Fibroblast of lung (primary cell): ENCODE results near the gene PPM1H. TPM values are rescaled to one million over a fixed set of nuclear protein-coding genes. Genes with fewer than 3 reads are reported as not detected.

ENCODE experiments used
- DNase-seq, 2 donors: peaks; one replicate each; pipeline versions ENCODE4 v3.0.0 to v3.0.0-alpha.2; 2010; ENCODE audit warnings: low read depth in 2 of 2
- H2AFZ ChIP-seq: 2 replicates; pipeline ENCODE4 v1.5.1; 2012; ENCODE audit warnings: low read length, control low read depth, inconsistent platforms
- H3K27ac ChIP-seq: 2 replicates; pipeline ENCODE4 v1.5.1; 2011; ENCODE audit warnings: low read length, control low read depth; ENCODE audit not compliant: insufficient read depth
- H3K27me3 ChIP-seq: 2 replicates; pipeline ENCODE4 v1.5.1; 2011; ENCODE audit warnings: mild to moderate bottlenecking, low read length; ENCODE audit not compliant: control insufficient read depth, insufficient read depth
- H3K36me3 ChIP-seq: 2 replicates; pipeline ENCODE4 v1.5.1; 2011; ENCODE audit warnings: low read length; ENCODE audit not compliant: control insufficient read depth, insufficient read depth
- H3K4me1 ChIP-seq: 2 replicates; pipeline ENCODE4 v1.5.1; 2011; ENCODE audit warnings: low read length; ENCODE audit not compliant: control insufficient read depth, insufficient read depth; ENCODE audit errors: extremely low read depth
- H3K4me2 ChIP-seq: 2 replicates; pipeline ENCODE4 v1.5.1; 2011; ENCODE audit warnings: low read length, control low read depth; ENCODE audit not compliant: insufficient read depth; ENCODE audit errors: extremely low read depth
- H3K4me3 ChIP-seq, 4 experiments: fragments of 200-600 bp in 1 of 4; sonication (generic) in 1 of 4; replicated peaks in 1 of 4; 2 replicates each; pipeline ENCODE4 v1.5.1; 2011 to 2016; ENCODE audit warnings: low read length in 4 of 4, low read depth in 3 of 4, mild to moderate bottlenecking in 3 of 4, control low read depth in 2 of 4, inconsistent platforms in 1 of 4, mixed read lengths in 1 of 4; ENCODE audit not compliant: insufficient read depth in 1 of 4; ENCODE audit errors: control extremely low read depth in 1 of 4
- H3K79me2 ChIP-seq: 2 replicates; pipeline ENCODE4 v1.5.1; 2012; ENCODE audit warnings: mild to moderate bottlenecking, low read length, inconsistent platforms; ENCODE audit not compliant: control insufficient read depth, insufficient read depth
- H3K9ac ChIP-seq: 2 replicates; pipeline ENCODE4 v1.5.1; 2011; ENCODE audit warnings: mild to moderate bottlenecking, low read length, control low read depth; ENCODE audit not compliant: insufficient read depth
- H3K9me3 ChIP-seq: 2 replicates; pipeline ENCODE4 v1.5.1; 2012; ENCODE audit warnings: low read depth, low read length; ENCODE audit not compliant: control insufficient read depth, insufficient read depth
- H4K20me1 ChIP-seq: 2 replicates; pipeline ENCODE4 v1.5.1; 2011; ENCODE audit warnings: low read length; ENCODE audit not compliant: control insufficient read depth, insufficient read depth; ENCODE audit errors: extremely low read depth
- CTCF ChIP-seq, 2 donors: IDR thresholded peaks in 1 of 2; conservative IDR thresholded peaks in 1 of 2; 1 replicate in 1 of 2; 2 replicates in 1 of 2; pipeline ENCODE4 v1.5.1; 2011 to 2012; ENCODE audit warnings: low read length in 2 of 2, control low read depth in 1 of 2, inconsistent platforms in 1 of 2, low read depth in 1 of 2, mild to moderate bottlenecking in 1 of 2
- EZH2 ChIP-seq: IDR thresholded peaks from 2 replicates; pipeline ENCODE4 v1.5.1; 2012; ENCODE audit warnings: low read length, control low read depth, mild to moderate bottlenecking; ENCODE audit errors: missing control alignments
- polyA plus RNA-seq, 2 donors: library from polyadenylated mRNA; depleted of rRNA in 1 of 2; stranded (reverse) in 1 of 2; unstranded in 1 of 2; fragments of >200 nt; gene quantifications; 2 replicates each; pipeline ENCODE4 v1.2.1, GENCODE V29; 2011 to 2012; ENCODE audit warnings: missing spikeins in 1 of 2
- total RNA-seq: library from RNA; depleted of rRNA; stranded (reverse); fragments of >200 nt; gene quantifications from 2 replicates; pipeline ENCODE4 v1.2.1, GENCODE V29; 2014

Gene PPM1H
- total and polyA plus RNA-seq, 2 donors (not counting 1 experiment from before 2014, with no cell fraction given), result 0.57 to 3.1 TPM

DNA sequence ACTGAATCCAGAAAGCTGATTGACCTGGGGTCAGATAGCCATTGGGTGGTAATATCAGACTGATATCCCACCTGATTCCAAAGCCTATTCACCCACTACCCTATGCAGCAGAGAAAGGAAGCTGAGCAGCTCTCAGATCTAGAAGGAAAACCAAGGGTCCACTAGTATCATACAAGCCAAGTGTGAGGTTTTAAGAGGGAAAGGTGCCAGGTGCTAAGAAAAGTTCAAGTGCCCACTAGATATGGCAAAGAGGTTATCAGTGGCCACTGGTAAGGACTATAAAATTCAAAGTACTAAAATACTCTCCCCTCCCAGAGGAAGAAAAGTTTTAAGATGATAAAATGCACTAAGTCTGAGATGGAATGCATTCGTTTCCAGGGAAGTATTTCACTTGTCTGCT is 85.6 kb downstream of the PPM1H start:
- H3K27ac ChIP-seq, result no peak overlapping the region
- H3K4me2 ChIP-seq, result no peak overlapping the region
- H3K36me3 ChIP-seq, result no peaks in the 10 kb centered on the region
- TF ChIP-seq CTCF (conservative IDR thresholded peaks at IDR 0.05 in 1 of 2, IDR thresholded peaks at IDR 0.05 in 1 of 2; ENCODE audit: low read depth in 1 of 2, low read length in 2 of 2) (no peak), EZH2 (no peak)
- no peaks in the 10 kb centered on the region for H3K27me3 ChIP-seq
- no peak overlapping the region for H2AFZ ChIP-seq
- no peaks in the 10 kb centered on the region for H3K79me2 ChIP-seq
- no peak for DNase-seq
- no peaks in the 10 kb centered on the region for H4K20me1 ChIP-seq
- H3K4me1 ChIP-seq, result peaks cover 7% of the 10 kb centered on the region
- no peak overlapping the region for H3K4me3 ChIP-seq
- H3K9me3 ChIP-seq, result no peaks in the 10 kb centered on the region
- H3K9ac ChIP-seq, result no peak overlapping the region

DNA sequence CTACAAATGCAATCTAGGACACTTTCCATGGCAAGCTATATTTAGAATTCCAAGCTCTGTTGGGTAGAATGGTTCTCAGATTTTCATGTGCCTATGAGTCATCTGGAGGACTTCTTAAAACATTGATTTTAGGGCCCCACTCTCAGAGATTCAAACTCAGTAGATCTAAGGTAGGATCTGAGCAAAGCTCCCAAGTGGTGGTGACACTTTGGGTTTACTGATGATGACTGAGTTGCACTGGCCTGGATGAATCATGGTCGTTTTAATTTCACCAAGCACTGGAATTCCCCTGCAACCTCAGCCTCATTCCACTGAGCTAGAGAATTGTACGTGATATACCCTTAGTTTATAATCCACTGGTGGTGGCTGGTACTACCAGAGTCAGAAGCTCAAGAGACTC is 86.5 kb downstream of the PPM1H start:
- Histone ChIP-seq H3K9me3 (no peaks in the 10 kb centered on the region), H3K79me2 (no peaks in the 10 kb centered on the region), H3K4me1 (peaks cover 7% of the 10 kb centered on the region), H3K27ac (no peak overlapping the region), H3K9ac (no peak overlapping the region), H2AFZ (no peak overlapping the region), H4K20me1 (no peaks in the 10 kb centered on the region), H3K27me3 (no peaks in the 10 kb centered on the region), H3K36me3 (no peaks in the 10 kb centered on the region), H3K4me3 (no peak overlapping the region), H3K4me2 (no peak overlapping the region)
- TF ChIP-seq EZH2, result no peak
- no peak for TF ChIP-seq CTCF (conservative IDR thresholded peaks at IDR 0.05 in 1 of 2, IDR thresholded peaks at IDR 0.05 in 1 of 2; ENCODE audit: low read depth in 1 of 2, low read length in 2 of 2)
- DNase-seq, result peak; percentile 27 to 74

GRCh38 chr12:62847709-62848108 is 87.2 kb downstream of the PPM1H start:
- no peak for DNase-seq
- Histone ChIP-seq H3K9ac (no peak overlapping the region), H3K27ac (no peak overlapping the region), H4K20me1 (no peaks in the 10 kb centered on the region), H3K27me3 (no peaks in the 10 kb centered on the region), H2AFZ (no peak overlapping the region), H3K36me3 (no peaks in the 10 kb centered on the region), H3K79me2 (no peaks in the 10 kb centered on the region), H3K9me3 (no peaks in the 10 kb centered on the region), H3K4me2 (no peak overlapping the region), H3K4me3 (no peak overlapping the region), H3K4me1 (peaks cover 7% of the 10 kb centered on the region)
- TF ChIP-seq CTCF (conservative IDR thresholded peaks at IDR 0.05 in 1 of 2, IDR thresholded peaks at IDR 0.05 in 1 of 2; ENCODE audit: low read depth in 1 of 2, low read length in 2 of 2), result no peak
- TF ChIP-seq EZH2, result no peak
